NCI-H1694 (cell line): ENCODE results near the gene GAB4.

Source experiments
- DNase-seq: peaks from one replicate; lab custom pipeline; 2025; lab: John Stamatoyannopoulos, UW

GAB4 gene

DNA sequence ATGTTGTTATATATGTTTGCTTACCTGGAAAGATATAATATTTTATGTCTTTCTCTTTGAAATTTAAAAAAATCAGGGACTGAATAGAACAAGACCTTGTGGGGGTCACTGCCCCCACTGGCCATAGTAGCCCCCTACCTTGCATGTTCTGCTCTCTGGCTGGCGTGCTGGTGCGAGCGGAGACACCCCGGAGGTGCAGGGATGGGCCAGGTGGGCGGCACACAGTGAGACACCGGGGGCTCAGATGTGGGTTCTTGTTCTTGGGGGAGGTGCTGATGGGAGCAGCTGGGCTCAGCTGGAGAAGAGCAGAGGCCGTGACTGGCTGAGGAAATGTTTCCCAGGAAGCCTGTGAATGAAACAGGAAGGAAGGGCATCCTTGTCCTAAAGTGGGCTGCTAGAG, 20.2 kb downstream of the GAB4 start:
- no peak for DNase-seq

DNA sequence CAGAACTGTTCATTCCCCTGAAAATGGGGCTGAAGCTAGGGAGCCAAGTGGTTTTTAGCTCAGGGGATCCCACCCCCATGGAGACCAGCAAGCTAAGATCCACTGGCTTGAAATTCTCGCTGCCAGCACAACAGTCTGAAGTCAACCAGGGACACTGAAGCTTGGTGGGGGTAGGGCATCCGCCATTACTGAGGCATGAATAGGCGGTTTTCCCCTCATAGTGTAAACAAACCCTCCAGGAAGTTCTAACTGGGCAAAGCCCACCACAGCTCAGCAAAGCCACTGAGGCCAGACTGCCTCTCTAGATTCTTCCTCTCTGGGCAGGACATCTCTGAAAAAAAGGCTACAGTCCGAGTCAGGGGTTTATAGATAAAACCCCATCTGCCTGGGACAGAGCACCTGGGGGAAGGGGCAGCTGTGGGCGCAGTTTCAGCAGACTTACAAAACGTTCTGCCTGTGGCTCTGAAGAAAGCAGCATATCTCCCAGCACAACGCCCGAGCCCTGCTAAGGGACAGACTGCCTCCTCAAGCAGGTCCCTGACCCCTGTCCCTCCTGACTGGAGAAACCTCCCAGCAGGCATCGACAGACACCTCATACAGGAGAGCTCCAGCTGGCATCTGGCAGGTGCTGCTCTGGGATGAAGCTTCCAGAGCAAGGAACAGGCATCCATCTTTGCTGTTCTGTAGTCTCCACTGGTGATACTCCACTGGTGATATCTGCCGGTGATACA, 32.7 kb downstream of the GAB4 start:
- no peak for DNase-seq

DNA sequence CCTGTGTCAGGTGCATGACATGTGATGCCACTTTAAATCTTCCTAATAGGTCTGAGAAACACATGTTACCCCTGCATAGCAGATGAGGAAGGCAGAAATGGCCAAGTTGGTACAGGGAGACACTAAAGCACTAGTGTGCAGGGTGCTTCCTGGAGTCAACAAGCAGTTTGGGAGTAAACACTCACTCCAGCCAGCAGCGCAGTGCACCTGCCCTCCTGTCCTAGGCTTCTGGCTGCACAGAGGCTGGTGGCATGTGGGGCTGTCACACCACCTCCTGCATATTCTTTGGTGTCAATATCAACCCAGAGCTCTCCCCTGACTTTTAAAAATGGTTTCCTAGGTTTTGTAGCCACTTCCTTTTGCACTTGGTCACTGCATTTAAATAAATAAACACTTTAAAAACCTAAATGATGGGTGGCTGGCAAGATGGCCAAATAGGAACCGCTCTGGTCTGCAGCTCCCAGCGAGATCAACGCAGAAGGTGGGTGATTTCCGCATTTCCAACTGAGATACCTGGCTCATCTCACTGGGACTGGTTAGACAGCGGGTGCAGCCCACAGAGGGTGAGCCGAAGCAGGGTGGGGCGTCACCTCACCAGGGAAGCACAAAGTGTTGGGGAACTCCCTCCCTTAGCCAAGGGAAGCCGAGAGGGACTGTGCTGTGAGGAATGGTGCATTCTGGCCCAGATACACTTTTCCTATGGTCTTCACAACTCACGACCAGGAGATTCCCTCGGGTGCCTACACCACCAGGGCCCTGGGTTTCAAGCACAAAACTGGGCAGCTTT, 33.5 kb downstream of the GAB4 start:
- DNase-seq, result no peak

GRCh38 chr22:16973591-16974297, 34.3 kb downstream of the GAB4 start:
- DNase-seq, result no peak

DNA sequence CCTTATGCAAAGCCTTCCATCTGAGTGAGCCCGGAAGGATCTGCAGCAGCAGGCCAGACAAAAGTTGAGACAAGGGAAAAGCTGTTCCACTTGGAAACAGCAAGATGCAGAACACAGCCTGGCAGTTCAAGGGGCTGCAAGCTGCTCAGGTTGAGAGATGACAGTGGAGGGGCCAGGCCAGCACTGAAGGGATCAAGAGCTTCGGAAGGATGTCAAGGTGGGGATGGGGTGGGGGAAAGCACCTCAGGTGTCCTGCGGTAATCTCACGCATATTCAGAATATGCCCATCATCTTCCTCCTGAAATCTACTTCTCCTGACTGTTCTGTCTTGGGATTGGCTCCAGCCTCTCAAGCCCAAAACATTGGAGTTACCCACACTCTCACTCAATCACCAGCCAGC, 35.7 kb downstream of the GAB4 start:
- DNase-seq, result no peak

GRCh38 chr22:16970446-16970845, 37.6 kb downstream of the GAB4 start:
- no peak for DNase-seq

DNA sequence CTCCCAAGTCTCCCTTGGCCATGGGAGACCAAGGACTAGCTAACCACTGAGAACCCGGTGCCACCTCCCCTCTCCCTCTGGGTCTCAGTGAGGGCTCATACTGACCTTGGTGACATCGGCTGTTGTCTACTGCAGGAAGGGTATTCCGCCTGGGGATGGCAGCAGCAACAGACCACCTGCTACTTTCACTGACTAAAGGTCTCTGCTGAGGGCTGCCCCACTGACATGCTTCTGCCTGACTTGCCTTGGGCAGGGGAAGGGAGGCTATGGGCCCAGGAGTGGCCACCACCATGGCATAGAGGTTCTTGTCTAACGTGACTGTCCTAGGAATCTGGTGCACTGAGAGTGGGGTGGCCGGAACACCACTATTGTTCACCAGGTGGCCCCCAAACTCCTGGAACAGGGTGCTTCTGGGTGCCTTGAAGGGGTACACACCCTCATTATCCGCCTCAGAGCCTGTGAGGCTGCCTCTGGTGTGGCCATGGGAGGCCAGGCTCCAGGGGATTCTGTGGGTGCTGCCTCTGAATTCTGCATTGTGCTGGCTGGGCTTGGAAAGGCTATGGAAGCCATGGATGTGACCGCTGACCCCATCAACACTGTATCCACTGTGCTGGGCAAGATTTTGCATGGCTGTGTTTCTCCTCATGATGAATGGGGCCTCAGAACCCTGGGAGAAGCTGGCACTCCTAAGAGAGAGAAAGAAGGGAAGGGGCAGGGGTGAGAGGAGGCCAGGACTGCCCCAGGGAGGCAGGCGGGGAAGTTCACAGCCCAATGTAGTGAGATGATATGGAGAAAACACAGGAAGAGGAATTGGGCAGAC, 38.3 kb downstream of the GAB4 start:
- no peak for DNase-seq

DNA sequence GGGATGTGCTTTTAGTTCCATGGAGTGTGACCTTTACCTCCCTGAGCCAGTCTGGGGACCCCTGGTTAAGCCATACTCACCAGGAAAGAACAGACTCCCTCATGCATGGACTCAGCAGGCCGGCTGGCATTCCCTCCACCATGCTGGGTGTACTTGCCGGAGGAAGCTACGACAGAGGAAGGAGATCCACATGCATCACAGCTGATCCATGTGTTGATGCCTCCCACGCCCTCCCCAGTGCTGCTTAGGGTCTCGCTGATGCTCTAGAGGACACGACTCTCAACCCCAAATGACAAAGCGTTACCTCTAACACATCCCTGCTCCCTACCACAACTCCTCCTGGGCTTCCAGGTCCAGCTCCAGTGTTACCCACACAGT, 39.8 kb downstream of the GAB4 start:
- DNase-seq, result no peak

- DNase-seq, result no peak
Measured at GRCh38 chr22:16967453-16968217, 40.4 kb downstream of the GAB4 start.

DNA sequence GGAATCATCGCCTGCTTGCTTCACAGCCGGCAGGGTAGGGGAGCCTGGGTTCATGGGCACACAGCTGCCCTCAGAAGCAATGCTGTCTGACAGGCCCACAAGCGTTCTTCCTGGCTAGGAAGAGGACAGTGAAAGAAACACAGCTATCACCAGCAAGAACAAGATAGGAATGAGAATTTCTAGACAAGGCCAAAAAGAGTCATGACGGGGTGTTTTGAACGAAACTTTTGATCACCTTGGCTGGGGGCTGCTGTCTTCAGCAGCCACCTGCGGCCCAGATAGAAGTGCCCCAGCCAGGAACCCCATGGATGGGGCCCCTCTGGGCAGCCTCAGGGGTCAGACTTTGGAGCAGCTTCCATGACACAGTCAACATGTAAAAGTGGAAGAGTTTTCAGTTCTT, 41.8 kb downstream of the GAB4 start:
- DNase-seq, result no peak

DNA sequence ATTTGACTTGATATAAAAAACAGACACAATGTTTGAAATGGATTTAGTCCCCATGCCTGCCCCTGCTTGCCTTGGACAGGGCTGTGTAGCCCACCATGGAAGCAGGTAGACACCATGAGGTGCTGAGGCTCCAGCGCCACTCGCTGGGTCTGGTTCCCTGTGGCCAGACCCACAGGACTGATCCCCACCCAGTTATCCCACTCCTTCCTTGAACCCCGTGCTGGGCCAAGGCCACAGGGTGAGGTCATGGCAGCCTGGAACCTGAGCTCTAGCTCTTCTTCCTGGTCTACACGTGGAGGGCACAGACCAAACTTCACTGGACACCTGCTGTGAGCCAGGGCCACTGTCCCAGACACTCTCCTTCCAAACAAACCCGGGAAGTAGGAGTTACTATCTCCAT, 42.5 kb downstream of the GAB4 start:
- DNase-seq, result no peak

DNA sequence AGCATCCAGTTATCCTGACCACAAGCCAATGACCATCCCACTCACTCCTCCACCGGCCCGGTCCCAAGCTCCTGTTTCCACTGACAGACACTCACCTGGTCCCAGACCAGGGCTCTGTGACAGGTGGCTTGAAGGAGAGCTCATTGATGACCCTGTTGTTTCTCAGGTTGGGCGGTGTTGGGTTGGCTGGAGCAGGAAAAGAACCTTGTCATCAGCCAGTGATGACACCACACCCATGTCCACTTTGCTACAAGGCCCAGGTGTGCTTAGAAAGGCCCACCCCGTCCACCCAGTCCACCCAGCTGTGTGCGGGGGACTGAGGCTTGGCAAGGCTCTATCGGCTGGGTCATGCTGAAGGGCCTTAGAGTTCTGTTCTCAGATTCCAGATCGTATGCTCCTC, 42.9 kb downstream of the GAB4 start:
- DNase-seq, result no peak

- no peak for DNase-seq
Measured at GRCh38 chr22:16964366-16964765, 43.7 kb downstream of the GAB4 start.

DNA sequence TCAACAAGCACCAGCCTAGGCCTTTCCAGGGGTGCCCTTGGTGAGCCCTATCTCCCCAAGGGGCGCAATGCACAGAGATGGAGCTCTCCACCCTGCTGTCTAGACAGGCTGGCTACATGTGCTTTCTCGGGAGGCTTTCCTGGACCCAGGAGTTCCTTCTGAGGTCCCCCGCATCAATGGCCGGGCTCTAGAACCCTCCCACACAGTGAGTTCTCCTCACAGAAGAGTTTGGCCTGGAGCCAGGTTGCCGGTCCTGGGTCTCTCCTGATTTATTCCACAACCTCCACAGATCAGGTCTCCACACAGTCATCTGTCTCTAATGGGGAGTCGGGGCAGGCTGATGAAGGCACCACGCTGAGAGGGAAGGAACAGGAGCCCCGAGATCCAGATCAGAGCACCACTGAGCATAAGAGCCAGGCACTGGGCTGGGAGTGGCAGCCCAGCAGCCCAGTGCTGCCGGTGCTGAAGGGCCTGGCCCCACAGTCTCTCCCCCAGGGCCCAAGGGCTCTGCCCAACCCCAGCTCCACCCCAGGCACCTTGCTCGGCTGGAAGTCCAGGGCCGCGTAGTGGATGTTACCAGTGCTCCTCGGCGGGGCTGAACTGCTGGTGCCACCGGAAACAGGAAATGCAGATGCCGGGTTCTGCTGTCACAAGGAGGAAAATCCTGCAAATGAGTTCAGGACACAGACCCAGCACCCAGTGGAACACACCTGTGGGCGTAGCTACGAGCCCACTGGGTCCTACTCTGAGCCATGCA, 44.7 kb downstream of the GAB4 start:
- no peak for DNase-seq

GRCh38 chr22:16962501-16962900, 45.5 kb downstream of the GAB4 start:
- DNase-seq, result no peak

DNA sequence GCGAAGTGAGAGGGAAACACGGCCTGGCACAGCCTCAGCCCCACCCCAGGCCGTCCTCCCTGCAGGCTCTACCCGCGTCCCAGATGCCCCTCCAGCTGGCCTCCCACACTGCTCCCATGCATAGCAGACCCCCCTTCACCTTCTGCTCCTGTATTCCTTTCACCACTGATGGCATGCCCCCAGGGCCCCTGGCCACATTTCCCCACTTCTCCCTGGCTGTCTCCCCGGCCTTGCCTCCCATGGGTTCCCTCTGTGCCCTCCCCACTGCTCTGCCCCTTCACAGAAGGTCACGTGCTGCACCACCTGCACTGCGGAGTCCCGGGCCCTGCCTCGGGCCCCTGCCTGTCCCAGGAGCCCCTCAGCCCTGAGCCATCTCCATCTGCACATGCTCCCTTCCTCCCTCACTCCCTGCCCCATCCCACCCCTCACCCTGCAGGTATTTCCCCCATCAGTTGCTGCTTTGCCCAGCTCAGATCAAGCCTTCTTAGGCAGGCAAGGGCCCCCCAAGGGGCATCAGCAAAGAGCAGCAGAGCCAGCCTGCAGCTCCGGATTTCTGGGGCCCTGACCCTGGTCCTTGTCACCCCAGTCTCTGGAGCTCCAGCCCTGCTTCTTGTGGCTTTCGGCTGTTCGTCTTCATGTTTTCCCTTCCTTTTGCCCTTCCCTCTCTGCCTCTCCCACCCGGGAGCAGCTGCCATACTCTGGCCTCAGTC, 46.4 kb downstream of the GAB4 start:
- DNase-seq, result peak; percentile 54

DNA sequence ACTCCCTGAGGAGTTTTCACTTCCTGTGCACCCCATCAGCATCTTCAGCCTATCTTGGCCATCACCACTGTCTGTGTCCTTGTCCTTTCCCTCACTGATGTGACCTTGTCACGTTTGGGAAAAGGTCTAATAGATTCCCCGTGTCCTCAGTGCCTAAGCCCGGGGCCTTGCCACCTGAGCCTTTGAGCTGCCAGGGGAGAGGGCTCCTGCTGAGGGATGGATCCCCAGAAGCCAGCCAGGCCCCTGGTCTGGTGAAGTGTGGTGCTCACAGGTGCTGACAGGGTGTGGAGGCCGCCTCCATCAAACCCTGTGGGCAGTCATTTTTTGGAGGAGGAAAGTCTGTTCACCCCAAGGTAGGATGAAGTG, 47.2 kb downstream of the GAB4 start:
- DNase-seq, result no peak

DNA sequence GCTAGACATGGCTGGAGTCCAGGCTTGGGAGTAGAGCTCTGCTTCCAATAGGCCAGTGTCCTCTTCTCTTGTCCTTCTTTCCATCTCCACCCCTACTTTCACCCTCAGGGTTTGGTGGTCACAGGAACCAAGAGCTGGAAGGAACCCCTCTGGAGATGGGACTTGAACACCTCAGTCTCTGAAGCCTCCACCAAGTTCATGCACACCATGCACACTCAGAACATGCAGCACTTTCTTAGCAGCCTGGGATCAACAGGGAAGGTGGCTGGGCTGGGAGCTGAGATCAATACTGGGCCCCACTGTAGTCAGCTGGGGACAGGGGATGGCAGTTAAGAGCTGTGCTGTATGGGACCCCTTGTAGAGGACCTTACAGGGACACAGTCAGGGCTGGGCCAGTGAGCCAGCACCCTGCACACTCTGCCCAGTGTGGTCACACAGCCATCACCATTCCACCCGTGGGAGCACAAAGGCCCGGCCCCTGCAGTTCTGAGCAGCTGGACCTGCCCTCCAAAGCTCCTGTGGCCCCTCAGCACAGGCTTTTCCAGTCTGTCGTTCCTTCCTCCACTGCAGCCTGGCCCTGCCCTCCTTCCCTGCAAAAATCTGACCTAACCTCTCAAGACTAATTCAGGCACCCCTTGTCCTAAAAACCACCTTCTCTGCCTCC, 47.7 kb downstream of the GAB4 start:
- no peak for DNase-seq

DNA sequence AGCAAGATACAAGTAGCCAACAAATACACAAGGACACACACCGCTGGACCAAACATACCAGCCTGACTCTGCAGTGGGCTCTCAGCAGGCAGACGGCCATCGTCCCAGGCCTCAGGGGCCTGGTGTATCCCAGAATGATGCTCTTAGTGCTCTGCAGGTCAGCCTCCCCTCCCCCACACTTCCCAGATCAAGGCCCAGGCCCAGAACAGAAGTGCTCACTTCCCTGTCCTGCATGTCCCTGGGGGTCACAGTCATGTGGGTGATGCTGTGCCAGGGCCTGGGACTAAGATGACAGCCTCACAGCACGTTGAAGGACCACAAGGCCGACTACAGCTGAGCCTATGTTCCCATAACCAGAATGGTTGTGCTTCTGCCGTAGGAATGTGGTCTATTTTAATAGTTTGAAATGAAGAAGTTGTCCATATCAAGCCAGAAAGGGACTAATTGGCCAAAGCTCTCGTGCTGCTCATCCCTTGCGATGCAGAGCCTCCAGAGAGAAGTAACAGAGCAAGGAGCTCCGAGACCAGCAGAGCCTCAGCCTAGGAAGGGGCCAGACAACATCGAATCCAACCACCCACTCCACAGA, 48.6 kb downstream of the GAB4 start:
- no peak for DNase-seq
